ENCODE measurements around the gene RRP15.

DNA sequence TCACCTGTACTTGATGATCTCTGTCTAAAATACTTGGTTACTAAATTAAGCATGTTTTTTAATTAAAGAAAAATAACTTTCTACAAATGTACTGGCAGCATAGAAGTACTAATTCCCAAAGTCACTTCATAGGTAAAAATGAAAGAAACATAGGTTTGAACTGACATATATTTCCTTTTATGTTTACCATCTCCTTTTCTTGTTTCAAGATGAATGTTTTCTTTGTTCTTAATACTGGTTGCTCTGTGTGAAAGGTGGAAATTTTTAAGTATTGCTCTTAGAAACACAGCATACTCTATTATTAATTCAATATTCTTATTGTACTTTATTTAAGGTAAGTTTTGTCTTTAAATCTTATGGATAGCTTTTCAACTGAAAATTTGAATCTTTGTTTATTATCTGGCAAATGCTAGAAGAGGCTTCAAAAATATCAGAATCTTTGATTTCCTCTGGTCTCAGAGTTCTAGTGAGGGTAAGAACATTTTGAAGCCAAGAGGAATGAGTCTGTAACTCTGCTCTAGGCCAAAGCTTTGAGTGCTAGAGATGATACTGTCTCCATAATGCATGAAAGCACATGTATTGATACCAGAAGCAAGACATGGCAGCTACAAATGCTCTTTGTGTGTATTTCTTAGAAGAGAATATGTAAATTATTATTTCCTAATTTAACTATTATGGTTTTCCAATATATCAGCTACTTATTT lies 18.2 kb downstream of the RRP15 start:
- no peak for TF ChIP-seq POLR2AphosphoS5 (IDR thresholded peaks at IDR 0.05; ENCODE audit: low read depth)
- TF ChIP-seq, protein P1, sequence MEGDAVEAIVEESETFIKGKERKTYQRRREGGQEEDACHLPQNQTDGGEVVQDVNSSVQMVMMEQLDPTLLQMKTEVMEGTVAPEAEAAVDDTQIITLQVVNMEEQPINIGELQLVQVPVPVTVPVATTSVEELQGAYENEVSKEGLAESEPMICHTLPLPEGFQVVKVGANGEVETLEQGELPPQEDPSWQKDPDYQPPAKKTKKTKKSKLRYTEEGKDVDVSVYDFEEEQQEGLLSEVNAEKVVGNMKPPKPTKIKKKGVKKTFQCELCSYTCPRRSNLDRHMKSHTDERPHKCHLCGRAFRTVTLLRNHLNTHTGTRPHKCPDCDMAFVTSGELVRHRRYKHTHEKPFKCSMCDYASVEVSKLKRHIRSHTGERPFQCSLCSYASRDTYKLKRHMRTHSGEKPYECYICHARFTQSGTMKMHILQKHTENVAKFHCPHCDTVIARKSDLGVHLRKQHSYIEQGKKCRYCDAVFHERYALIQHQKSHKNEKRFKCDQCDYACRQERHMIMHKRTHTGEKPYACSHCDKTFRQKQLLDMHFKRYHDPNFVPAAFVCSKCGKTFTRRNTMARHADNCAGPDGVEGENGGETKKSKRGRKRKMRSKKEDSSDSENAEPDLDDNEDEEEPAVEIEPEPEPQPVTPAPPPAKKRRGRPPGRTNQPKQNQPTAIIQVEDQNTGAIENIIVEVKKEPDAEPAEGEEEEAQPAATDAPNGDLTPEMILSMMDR (conservative IDR thresholded peaks at IDR 0.05; ENCODE audit: low read depth in 2 of 2), result no peak
- no peak for TF ChIP-seq EZH2 (IDR thresholded peaks at IDR 0.05; ENCODE audit: low read depth, unreplicated experiment)
- no peak for TF ChIP-seq EZH2phosphoT487 (IDR thresholded peaks at IDR 0.05; ENCODE audit: unreplicated experiment)
- TF ChIP-seq ZNF331 (CRISPR knock-in tag; IDR thresholded peaks at IDR 0.05; ENCODE audit: low read depth), result no peak
- TF ChIP-seq ZNF114 (CRISPR knock-in tag; IDR thresholded peaks at IDR 0.05), result no peak
- TF ChIP-seq, protein P2, sequence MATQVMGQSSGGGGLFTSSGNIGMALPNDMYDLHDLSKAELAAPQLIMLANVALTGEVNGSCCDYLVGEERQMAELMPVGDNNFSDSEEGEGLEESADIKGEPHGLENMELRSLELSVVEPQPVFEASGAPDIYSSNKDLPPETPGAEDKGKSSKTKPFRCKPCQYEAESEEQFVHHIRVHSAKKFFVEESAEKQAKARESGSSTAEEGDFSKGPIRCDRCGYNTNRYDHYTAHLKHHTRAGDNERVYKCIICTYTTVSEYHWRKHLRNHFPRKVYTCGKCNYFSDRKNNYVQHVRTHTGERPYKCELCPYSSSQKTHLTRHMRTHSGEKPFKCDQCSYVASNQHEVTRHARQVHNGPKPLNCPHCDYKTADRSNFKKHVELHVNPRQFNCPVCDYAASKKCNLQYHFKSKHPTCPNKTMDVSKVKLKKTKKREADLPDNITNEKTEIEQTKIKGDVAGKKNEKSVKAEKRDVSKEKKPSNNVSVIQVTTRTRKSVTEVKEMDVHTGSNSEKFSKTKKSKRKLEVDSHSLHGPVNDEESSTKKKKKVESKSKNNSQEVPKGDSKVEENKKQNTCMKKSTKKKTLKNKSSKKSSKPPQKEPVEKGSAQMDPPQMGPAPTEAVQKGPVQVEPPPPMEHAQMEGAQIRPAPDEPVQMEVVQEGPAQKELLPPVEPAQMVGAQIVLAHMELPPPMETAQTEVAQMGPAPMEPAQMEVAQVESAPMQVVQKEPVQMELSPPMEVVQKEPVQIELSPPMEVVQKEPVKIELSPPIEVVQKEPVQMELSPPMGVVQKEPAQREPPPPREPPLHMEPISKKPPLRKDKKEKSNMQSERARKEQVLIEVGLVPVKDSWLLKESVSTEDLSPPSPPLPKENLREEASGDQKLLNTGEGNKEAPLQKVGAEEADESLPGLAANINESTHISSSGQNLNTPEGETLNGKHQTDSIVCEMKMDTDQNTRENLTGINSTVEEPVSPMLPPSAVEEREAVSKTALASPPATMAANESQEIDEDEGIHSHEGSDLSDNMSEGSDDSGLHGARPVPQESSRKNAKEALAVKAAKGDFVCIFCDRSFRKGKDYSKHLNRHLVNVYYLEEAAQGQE (IDR thresholded peaks at IDR 0.05; ENCODE audit: unreplicated experiment), result no peak
- no peak for TF ChIP-seq CREB1 (CRISPR knock-in tag; IDR thresholded peaks at IDR 0.05; ENCODE audit: low read depth)
- no peak for TF ChIP-seq JUNB (IDR thresholded peaks at IDR 0.05; ENCODE audit: unreplicated experiment)
- no peak for TF ChIP-seq ETS1 (IDR thresholded peaks at IDR 0.05)
- no peak for TF ChIP-seq NANOG (IDR thresholded peaks at IDR 0.05; ENCODE audit: borderline replicate concordance)
- no peak for TF ChIP-seq STAT1 (IDR thresholded peaks at IDR 0.05; ENCODE audit: unreplicated experiment)
